ENCODE results near the gene GEMIN2. TPM values are rescaled to one million over a fixed set of nuclear protein-coding genes. Genes with fewer than 3 reads are reported as not detected.
"Not testable (repeated sequence)": the region's sequence is repeated elsewhere in the genome, so short reads cannot be mapped to it uniquely, and the experiment has no call there.

GEMIN2 gene
- total RNA-seq, 4 donors from 2014 or later: 9.7 to 19.8 (median 19.0) TPM

DNA sequence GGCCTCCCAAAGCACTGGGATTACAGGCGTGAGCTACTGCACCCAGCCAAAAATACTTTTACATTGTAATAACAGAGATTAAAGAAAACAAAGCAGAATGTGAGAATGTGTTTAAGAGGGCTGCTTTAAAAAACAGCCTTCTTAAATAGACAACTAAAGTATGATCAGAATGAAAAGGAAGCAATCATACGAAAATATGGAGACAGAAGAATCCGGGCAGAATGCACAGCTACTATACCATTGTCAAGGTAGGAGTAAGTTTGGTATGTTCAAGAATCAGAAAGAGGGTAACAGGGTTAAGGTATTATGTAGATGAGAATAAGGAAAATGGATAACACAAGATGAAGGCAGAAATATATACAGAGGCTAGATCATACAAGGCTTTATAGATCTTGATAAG is 19.6 kb upstream of the GEMIN2 start:
- no peaks in the 10 kb centered on the region for H3K27me3 ChIP-seq
- 64 to 76% methylated on average over 2 to 3 of the region's 3 CpGs for WGBS, 2 donors
- no peak for TF ChIP-seq POLR2A (IDR thresholded peaks at IDR 0.05)
- TF ChIP-seq, protein P1, sequence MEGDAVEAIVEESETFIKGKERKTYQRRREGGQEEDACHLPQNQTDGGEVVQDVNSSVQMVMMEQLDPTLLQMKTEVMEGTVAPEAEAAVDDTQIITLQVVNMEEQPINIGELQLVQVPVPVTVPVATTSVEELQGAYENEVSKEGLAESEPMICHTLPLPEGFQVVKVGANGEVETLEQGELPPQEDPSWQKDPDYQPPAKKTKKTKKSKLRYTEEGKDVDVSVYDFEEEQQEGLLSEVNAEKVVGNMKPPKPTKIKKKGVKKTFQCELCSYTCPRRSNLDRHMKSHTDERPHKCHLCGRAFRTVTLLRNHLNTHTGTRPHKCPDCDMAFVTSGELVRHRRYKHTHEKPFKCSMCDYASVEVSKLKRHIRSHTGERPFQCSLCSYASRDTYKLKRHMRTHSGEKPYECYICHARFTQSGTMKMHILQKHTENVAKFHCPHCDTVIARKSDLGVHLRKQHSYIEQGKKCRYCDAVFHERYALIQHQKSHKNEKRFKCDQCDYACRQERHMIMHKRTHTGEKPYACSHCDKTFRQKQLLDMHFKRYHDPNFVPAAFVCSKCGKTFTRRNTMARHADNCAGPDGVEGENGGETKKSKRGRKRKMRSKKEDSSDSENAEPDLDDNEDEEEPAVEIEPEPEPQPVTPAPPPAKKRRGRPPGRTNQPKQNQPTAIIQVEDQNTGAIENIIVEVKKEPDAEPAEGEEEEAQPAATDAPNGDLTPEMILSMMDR (IDR thresholded peaks at IDR 0.05): no peak
- no peak overlapping the region for H3K4me3 ChIP-seq
- no peak for DNase-seq
- intact Hi-C loops (cut with DNase I): no loop called here
- no peak overlapping the region for H3K27ac ChIP-seq
- H3K9me3 ChIP-seq: no peaks in the 10 kb centered on the region
- peaks cover 0 to 71% (median 4%) of the 10 kb centered on the region in 3 donors for H3K36me3 ChIP-seq
- H3K4me1 ChIP-seq: peaks cover 8 to 25% (median 9%) of the 10 kb centered on the region in 3 donors

DNA sequence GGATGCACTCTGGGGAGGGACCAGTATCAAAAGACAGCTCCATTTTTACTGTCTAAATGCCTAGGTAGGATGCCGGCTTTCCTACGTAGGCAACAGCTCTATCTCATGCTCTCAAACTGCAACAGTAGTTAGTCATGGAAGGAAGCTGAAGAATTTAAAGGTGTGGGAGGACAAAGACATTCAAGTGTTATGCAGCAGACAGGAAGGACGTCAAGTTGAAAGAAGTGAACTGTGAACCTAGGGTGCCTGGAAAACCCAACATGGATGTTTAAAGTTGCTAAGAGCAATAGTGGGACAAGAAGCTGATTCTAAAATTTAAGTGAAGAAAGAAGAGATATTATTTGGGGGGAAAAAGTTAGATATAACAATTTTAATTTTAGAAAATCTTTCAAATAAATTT is 17.0 kb upstream of the GEMIN2 start:
- no peak overlapping the region for H3K27ac ChIP-seq
- intact Hi-C loops (cut with DNase I): no loop called here
- H3K4me3 ChIP-seq: no peak overlapping the region
- no peaks in the 10 kb centered on the region for H3K9me3 ChIP-seq
- H3K4me1 ChIP-seq: peaks cover 8 to 51% (median 9%) of the 10 kb centered on the region in 3 donors
- no peaks in the 10 kb centered on the region for H3K27me3 ChIP-seq
- H3K36me3 ChIP-seq: peaks cover 0 to 50% (median 0%) of the 10 kb centered on the region in 3 donors
- DNase-seq: no peak
- 45 to 48% methylated on average over 3 of the region's 3 CpGs for WGBS, 2 donors
- TF ChIP-seq, protein P1 (IDR thresholded peaks at IDR 0.05): no peak
- TF ChIP-seq POLR2A (IDR thresholded peaks at IDR 0.05): no peak

DNA sequence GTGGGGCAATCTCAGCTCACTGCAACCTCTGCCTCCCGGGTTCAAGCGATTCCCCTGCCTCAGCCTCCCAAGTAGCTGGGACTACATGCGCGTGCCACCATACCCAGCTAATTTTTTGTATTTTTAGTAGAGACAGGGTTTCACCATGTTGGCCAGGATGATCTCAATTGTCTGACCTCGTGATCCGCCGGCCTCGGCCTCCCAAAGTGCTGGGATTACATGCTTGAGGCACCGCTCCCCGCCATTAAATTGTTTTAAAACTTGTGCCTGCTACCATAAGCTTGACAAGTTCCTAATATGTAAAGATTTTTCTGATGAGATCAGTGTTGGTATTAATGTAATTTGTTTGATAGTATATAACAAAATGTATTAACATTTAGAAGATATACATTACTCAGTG is 14.9 kb upstream of the GEMIN2 start:
- peaks cover 14 to 57% (median 16%) of the 10 kb centered on the region in 3 donors for H3K4me1 ChIP-seq
- intact Hi-C loops (cut with DNase I): not testable (repeated sequence)

GRCh38 chr14:39099748-39100147 is 14.4 kb upstream of the GEMIN2 start:
- no peaks in the 10 kb centered on the region for H3K27me3 ChIP-seq
- H3K36me3 ChIP-seq: peaks cover 0 to 26% (median 0%) of the 10 kb centered on the region in 3 donors
- no peak overlapping the region for H3K4me3 ChIP-seq
- TF ChIP-seq POLR2A (IDR thresholded peaks at IDR 0.05): no peak
- TF ChIP-seq, protein P1 (IDR thresholded peaks at IDR 0.05): no peak
- intact Hi-C loops (cut with DNase I): loop anchor here (10.0 kb wide), 1 partner anchor 335 kb away; the partner anchor contains the start of gene FBXO33
- no peaks in the 10 kb centered on the region for H3K9me3 ChIP-seq
- H3K4me1 ChIP-seq: peaks cover 16 to 62% (median 16%) of the 10 kb centered on the region in 3 donors
- no peak overlapping the region for H3K27ac ChIP-seq
- no peak for DNase-seq

More for the DNA sequence above, 14.9 kb upstream of the GEMIN2 start:
- 91 to 97% methylated on average over 10 of the region's 10 CpGs for WGBS, 2 donors
- DNase-seq, H3K4me3 ChIP-seq, H3K27ac ChIP-seq, H3K9me3 ChIP-seq, H3K27me3 ChIP-seq: not testable (repeated sequence)
- H3K36me3 ChIP-seq: peaks cover 0 to 31% (median 0%) of the 10 kb centered on the region in 3 donors

DNA sequence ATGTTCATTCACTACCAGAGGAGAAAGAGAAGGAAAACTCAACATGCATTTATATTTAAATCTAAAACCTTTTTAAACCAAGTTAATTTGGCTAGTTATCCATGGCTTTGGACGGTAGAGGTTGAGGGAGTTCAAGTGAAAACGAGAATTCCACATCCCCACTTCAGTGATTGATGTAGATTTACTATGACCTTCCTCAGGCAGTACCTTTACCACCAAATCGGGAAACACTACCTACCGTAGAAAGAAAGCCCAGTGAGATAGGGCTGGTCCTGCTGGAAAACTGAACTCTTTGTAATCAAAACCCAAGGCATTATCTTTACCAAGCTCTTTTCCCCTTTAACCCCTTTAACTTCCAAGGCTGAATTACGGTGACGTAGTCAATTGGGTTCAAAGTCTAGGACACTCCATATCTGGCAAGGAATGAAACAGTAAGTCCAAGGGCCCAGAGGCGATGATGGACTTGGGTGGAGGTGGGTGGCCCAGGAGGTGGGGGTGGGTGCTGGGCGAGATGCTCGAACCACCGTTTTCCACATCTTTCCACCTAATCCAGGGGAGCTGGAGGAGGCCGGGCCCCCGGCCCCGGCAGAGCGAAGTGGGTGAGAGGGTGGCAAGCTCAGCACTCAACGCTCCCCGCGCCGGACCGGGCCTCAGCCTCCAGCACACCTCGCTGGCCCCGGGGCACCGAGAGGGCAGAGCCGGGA is 11.7 kb upstream of the GEMIN2 start:
- H3K36me3 ChIP-seq: peaks cover 0 to 9% (median 0%) of the 10 kb centered on the region in 3 donors
- H3K27ac ChIP-seq: peak overlapping the region; percentile 94 to 100 (median 98)
- DNase-seq: no peak
- H3K27me3 ChIP-seq: no peaks in the 10 kb centered on the region
- peaks cover 10 to 56% (median 12%) of the 10 kb centered on the region in 3 donors for H3K4me1 ChIP-seq
- H3K4me3 ChIP-seq: peak overlapping the region; percentile 66 to 97 (median 84)
- H3K9me3 ChIP-seq: no peaks in the 10 kb centered on the region
- no peak for TF ChIP-seq POLR2A (IDR thresholded peaks at IDR 0.05)
- TF ChIP-seq, protein P1 (IDR thresholded peaks at IDR 0.05): no peak
- WGBS, 2 donors: 3 to 4% methylated on average over 12 to 15 of the region's 23 CpGs
- intact Hi-C loops (cut with DNase I): loop anchor here (10.0 kb wide), 1 partner anchor 332 kb away; the partner anchor contains the start of gene FBXO33
